ENCODE measurements around the gene SPATA21.
"Not testable (repeated sequence)": the region's sequence is repeated elsewhere in the genome, so short reads cannot be mapped to it uniquely, and the experiment has no call there.

Gene SPATA21

DNA sequence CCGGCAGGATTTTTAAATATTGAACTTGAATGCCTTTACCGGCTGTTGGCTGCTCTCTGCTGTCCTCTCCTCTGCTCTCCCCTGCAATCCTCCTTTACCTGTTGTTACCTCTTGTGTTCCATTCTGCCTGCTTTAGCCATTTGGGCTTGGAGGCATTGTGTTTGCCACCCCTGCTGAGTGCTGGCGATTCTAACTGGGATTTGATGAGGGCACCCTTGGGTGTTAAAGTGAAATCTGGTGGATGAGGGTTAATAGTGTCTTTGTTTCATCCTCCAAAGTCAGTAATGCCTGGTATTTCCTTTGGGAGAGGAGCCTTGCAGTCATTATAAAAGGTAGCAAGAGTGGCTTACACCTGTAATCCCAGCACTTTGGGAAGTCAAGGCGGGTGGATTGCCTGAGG, 60.3 kb downstream of the SPATA21 start:
- DNase-seq: no peak

DNA sequence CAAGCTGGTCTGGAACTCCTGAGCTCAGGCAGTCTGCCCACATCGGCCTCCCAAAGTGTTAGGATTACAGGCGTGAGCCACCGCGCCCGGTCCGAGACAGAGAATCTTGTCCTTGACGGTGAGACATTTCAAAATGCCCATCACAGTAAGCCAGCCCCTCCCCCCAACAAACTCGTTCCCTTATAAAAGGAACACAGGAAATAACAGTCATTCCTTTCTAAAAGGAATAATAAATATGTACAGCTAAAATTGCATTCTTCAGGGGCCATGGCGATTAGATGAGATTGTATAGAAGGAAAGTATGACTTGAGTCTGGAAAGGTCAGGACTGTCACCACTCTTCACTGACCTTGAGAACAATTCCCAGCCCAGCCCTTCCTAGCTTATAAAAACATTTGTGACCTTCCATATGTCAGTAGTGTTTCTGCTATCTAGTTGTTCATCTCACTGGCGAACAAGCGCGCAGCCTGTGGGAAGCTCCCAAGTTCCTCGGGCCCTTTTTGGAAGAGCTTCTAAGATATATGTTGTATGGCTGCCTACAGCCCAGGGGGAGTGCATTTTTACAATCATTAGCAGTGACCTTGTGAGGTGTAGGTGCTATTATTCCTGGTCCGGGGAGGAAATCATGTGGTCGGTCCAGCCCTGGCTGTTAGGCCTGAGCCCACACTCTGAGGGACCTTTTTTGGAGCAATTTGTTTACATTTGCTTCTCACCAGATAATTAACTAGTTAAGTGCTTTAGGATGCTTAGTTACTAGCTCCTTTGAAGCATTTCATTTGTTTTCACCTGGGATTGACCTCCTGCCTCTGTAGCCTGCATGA, 61.5 kb downstream of the SPATA21 start:
- DNase-seq: no peak

DNA sequence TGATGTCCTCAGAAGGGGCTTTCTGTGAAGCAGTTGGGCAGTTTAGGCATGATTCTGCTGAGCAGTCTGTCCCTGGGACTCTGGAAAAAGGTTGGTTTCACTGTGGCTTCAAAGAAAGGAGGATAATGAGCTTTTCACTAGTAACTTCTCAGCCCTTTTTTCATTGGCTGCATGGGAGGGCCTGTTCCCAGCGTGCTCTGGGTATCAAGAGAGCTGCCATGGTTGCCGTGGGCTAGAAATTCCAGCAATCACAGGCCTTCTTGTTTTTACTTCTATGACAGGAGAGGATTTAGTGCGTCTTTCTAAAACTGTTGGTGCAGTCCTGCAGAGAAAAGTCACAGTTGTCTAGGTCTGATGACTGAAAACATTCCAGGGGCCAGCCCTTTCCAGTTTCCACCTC, 63.0 kb downstream of the SPATA21 start:
- no peak for DNase-seq

DNA sequence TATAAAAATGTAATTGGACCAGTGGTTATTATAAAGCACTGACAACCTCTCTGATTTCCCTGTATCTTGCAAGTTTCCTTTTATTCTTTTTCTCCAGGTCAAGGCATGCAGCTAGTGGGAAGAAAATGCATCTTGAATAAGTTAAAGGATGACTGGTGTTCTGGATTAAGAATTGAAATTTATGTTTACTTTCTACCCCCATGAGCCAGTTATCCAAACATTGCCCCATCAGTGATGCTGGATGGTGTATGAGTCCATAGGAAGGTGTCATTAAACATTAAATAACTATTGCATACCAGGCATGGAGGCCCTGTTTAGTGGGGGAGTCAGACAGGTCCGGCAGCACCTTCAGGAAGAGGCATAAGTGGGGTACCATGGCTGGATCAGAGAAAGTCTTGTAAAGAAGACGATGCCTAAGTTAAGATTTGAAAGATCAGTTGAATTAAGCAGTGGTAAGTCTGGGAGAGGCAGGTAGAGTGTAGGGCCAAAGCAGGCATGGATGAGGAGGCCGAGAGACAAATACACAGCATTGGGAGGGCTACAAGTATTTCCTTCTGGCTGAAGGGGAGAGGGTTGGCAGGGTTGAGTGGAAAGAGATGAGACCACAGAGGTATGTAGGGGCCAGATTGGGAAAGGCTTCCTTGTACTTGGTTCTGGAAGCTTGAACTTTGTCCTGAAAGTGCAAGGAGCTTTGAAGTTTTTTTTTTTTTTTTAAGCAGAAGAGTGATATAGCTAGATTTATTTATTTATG, 64.5 kb downstream of the SPATA21 start:
- DNase-seq: no peak

DNA sequence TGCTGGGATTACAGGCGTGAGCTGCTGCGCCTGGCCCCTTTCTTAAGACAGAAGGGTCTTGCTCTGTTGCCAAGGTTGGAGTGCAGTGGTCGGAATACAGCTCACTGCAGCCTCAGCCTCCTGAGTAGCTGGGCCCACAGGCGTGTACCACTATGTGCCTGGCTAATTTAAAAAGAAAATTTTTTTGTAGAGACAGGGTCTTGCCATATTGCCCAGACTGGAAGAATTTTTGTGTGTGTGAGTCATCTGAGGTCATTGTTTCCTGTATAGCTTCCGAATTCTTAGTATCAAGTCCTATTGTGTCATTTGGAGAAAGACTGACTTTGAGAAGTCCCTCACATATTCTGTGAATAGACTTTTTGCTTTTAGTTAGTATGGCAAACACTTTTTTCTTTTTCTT, 65.5 kb downstream of the SPATA21 start:
- no peak for DNase-seq

DNA sequence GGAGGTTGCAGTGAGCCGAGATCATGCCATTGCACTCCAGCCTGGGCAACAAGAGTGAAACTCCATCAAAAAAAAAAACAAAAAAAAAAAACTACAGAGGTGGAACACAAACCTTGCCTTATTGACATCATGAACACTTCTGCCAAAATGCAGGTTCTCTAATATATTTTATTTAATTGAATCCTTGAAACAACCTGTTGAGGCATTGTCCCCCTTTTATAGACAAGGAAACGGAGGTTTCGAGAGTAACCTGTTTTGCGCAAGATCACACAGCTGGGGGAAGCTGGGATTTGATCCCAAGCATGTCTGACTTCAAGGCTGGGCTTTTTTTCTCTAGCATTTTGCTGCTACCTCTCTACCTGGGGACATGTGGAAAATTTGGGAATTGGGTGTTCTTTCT, 67.4 kb downstream of the SPATA21 start:
- no peak for DNase-seq

DNA sequence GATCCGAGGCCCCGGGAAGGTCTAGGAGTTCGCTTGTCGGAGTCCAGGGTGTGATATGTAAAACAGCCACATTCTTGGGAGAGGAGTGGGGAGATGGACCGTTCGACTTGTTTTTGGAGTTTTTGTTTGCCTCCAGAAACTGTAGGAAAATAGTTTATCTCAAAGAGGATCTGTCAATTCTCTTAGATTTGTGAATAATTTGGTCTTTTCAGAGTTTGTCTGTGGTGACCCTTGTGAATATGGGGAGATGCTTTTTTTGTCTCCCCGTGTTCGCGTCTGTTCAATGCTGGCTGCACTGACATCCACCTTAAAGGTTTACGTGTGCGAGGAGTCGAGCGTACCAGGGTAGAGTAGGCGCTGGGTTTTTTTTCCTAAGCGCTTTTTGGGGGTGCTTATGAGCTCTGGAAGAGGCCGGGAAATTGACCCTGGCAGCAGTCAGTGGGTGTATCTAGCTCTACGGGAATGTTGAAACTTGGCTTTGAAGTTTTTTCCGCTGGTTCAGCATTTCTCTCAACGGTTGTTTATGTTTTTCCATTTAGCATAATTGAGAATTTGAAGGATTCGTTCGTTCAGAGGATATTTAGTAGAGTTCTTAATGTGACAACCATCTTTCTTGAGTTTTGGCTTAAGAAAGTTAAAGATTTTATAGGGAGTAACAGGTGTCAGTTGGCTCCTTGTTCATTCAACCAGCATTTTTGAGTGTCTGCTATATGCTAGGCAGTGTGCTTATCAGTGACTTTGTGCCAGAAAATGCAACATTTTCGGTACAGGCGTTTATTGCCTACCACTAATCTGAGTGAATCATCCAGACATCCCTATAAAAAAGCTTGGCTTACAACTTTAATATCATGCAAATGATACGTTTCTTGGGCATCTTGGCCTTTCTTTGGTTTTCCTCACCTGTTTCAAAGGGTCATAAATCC, 69.0 kb downstream of the SPATA21 start:
- no peak for DNase-seq

DNA sequence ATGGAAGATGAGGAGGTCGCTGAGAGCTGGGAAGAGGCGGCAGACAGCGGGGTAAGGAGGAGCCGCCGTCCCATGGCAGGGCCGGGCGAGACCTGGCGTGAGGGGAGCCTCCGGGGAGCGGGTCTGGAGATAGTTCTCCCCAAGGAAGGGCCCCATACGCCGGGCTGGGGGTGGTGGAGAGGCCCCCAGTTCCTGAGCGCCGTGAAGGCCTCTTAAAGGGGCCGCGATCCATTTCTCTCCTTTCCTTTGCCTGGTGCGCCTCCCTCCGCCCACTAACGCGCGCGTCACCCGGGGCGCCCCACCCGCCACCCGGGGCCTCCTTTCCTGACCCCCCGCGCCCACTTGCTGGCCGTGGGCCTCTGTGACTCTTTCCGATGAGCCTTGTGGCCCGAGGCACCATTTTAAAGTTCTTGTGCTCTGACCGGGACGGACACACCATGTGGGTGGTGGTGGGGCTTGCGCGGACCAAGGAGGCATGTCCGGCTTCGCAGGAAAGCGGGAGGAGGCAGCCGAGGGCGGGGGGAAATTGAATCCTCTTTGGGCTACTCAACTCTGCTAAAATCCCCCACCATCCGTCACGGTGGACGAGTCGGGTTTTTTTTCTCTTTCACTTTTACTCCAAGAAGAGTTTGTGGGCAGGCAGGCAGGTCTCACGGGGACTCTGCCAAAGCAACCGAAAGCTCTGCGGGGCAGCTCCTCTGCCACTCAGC, 69.8 kb downstream of the SPATA21 start:
- DNase-seq: no peak

DNA sequence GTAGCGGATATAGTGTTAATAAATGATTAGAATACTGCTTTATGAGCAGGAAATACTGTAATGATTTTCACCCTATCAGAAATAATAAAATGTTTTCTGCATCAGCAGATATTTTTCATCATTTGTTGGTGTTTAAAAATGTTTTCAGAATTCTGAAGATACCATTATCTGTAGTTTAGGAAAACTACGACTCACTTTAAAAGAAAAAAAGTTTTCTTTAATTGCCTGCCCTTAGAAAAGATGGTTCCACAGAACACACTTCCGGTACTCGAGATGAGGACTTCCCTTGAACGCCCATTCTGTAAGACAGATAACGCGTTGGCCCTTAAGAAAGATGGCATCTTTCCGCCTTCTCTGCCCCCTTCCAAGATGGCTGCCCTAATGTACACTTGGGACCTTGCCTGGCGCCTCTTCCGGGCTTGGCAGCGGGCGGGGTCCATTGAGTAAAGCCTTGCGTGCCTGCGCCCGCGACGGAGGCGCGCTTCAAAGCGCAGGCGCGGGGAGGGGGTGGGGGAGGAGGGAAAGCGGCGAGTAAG, 70.4 kb downstream of the SPATA21 start, which contains the start of gene SZRD1:
SZRD1 (plus strand) TSS at position 521 of the 536 bp plus-strand sequence. CDS start 16 bp downstream, outside the sequence.
- peak; percentile 97 for DNase-seq

DNA sequence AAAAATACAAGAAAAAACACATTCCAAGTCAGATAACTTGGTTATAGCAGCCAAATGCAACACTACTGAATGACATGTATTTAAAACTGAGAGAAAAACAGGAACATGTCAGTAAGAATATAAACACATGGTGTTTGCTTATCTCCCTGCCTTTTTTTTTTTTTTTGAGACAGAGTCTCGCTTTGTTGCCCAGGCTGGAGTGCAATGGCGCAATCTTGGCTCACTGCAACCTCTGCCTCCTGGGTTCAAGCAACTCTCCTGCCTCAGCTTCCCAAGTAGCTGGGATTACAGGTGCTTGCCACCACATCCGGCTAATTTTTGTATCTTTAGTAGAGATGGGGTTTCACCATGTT, 72.1 kb downstream of the SPATA21 start:
- DNase-seq: not testable (repeated sequence)

DNA sequence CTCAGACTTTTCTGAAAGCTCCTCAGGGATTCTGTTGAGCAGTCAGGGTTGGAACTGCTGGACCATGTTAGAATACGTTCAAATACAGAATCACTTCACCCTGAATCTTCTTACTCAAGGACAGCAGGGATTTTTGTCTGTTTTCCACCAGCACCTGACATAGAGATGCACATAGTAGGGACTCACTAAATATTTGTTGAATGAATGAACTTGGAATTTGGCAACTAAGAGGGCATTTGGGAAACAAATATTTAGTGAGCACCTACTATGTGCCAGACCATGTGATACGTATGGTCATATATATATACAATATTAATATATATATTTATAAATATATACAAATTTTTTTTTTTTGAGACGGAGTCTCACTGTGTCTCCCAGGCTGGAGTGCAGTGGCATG, 80.4 kb downstream of the SPATA21 start:
- no peak for DNase-seq

DNA sequence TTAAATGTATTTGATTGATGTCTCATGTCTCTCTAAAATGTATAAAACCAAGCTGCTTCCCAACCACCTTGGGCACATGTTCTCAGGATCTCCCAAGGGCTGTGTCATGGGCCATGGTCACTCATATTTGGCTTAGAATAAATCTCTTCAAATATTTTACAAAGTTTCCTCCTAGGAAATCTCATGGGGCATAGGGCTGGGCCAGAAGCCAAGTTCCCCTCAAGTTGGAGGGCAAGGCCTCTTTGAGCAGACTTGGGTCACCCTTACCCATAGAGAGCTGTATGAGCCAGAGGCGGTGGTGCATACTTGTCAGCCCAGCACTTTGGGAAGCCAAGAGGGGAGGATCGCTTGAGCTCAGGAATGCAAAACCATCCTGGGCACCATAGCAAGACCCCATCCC, 82.6 kb downstream of the SPATA21 start:
- DNase-seq: no peak

DNA sequence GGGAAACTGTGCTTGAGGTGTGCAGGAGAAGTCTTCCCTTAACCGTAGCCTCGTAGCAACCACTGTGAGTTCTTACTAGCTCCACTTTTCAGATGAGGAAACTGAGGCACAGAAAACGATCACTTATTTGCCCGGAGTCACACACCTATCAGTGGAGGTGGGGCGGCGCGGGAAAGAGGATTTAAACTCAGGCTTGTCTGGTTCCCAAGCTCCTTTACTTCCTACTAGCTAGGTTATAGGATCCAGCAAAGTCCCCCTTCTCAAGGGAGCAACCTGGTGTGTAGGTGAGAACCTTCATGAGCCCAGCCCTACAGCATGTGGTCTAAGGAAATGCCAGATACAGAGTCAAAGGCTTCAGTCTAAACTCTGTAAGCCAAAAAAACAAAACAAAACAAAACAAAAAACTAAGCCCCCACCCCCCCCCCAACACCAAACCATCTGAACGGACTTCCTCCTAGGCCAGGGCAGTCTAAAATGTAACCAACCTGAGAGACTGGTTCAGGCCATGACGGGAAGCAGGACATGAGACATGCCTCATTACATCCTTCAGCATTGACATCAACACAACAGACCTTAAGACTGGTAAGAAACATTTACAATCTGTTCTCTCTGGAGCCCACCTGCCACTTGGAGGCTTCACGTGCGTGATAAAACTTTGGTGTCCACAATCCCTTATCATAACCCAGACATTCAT, 84.2 kb downstream of the SPATA21 start:
- no peak for DNase-seq

DNA sequence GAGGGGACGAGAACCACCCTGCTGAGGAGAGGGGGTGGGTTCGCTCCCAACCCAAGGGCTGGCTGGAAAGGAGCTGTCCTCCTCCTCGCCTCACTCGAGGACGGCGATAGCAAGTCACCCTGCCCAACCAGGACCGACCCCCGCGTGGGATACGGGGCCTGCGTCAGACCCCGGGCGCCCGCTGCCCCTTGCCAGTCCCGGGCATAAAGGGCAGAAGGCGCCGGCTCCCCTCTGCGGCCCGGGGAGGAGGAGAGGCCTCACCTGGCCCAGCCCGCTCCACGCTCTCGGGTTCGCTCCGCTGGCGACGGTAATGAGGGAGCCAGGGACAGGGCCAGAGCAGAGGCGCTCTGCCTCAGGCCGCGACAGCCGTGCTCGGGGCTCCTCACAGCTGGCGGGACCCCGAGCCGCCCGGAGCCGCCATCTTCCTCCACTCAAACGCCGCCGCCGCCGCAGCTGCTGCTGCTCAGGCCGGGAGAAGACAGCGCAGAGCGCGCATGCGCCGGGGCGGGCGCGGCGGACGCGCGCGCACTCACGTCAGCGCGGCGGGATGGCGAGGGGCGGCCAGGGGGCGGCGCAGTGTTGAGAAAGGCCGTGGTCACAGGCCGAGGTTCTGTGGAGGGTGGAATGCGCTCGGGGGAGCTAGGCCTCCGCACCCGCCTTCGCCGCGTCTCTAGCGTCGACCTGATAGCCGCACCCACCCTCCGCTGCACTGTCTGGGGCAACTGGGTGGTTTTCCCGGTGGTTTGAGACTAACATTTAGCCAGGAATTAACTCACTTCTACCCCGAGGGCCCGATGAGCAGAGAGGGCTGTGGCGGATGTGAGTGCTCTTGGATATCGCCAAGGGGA, 85.0 kb downstream of the SPATA21 start, which contains the start of gene FBXO42:
FBXO42 (minus strand) TSS at position 487 of the 848 bp plus-strand sequence. CDS start 37,062 bp downstream, outside the sequence.
- DNase-seq: peak; percentile 69

DNA sequence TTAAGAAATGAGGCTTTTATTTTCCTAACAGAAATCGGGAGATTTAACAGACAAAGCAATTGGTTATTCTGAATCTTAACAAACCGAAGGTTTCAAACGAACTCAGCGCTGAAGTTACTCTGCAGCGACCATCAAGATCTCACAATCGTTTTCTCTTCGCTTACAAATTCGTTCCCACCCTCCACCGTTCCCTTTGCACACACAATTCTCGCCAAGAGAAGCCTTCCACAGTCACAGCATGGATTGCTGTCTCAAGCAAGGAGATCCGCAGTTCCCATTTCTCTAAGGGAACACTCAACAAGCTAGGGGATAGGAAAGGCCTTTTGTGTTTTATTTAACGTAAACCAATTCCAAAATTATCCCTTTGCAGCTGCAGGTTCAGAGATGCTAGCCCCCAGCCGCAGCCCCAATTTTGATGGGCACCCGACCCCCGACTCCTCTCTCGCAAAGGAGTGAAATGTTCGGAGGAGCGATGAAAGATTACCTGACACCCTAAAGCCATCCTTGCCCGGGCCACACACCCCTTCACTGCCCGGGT, 85.7 kb downstream of the SPATA21 start:
- DNase-seq: no peak

DNA sequence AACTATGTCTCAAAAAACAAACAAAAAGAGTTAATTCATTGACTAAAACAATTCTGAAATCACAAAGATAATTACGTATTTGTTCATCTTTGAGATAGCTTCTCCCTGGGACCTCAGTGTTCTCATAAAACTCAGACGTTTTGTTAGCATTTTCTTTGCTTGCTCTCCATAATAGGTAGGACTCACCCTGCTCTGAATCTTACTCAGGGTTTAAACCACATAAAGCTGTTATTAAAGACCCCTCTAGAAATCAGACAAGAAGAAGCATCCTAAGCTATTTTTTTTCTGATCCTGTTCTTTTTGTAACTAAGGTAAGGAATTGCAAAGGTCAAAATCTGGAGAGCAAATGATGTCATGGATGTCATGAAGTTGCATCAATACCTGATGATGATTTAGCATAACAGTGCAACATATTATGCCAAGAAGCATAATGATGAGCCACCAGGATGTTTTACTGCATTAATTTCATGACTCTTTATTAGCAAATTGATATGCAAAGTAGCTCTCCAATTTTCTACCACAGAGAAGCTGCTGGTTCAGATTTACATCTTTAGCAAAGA, 87.3 kb downstream of the SPATA21 start:
- DNase-seq: no peak
